HCT116 (cell line): Measurements from ENCODE around the gene DYNC1LI1. TPM values are rescaled to one million over a fixed set of nuclear protein-coding genes. Genes with fewer than 3 reads are reported as not detected.

Experiments
- ATAC-seq: fragments of 200-7000 bp; cut with Tn5 transposase; 2 replicates; pipeline ENCODE4 v1.9.1; 2020; ENCODE audit warnings: mild to moderate bottlenecking, moderate library complexity
- BruUV-seq: library from RNA; stranded (reverse); fragments of 400-500 nt; replicated peaks from 2 replicates; lab custom pipeline; 2021; lab: Mats Ljungman, UMichigan
- CTCF ChIA-PET: fragments of 300-600 bp; sonication (Branson Sonifier 250); formaldehyde crosslinking; loops from one replicate; lab custom pipeline; 2021; ENCODE audit warnings: antibody characterized with exemption; lab: Charles Lee
- POLR2A ChIA-PET: fragments of 300-600, 350-600 bp; sonication (Branson Sonifier 250); formaldehyde crosslinking; loops from one replicate; lab custom pipeline; 2021; ENCODE audit warnings: antibody characterized with exemption; lab: Charles Lee
- RAD21 ChIA-PET, 2 experiments: fragments of 300-600 bp; sonication (Branson Sonifier 250); formaldehyde crosslinking; loops; one replicate each; lab custom pipeline; 2023; ENCODE audit warnings: low total read pairs in 2 of 2; ENCODE audit not compliant: uncharacterized antibody in 2 of 2, unreplicated experiment in 2 of 2, low non-redundant PET in 1 of 2; lab: Charles Lee
- DNase-seq: peaks from one replicate; pipeline ENCODE4 v3.0.0-alpha.2; 2010; ENCODE audit warnings: low read depth, low spot score
- H2AFZ ChIP-seq: fragments of 200-600 bp; shearing (Covaris generic), sonication (generic); 2 replicates; pipeline ENCODE4 v1.6.1; 2017; ENCODE audit warnings: low read depth, mixed run types, mixed read lengths, antibody characterized with exemption, low read length; ENCODE audit not compliant: poor library complexity, severe bottlenecking
- H3K27ac ChIP-seq: 2 replicates; pipeline ENCODE4 v1.5.1; 2012; ENCODE audit warnings: low read depth, low read length
- H3K27me3 ChIP-seq: fragments of 200-600 bp; sonication (generic); 2 replicates; pipeline ENCODE4 v1.6.1; 2016; ENCODE audit warnings: mixed run types, low read length, mixed read lengths; ENCODE audit not compliant: insufficient read depth
- H3K36me3 ChIP-seq, 2 experiments: fragments of 200-500 bp in 1 of 2; fragments of 200-600 bp in 1 of 2; sonication (Bioruptor generic) in 1 of 2; sonication (generic) in 1 of 2; 2 replicates each; pipeline versions ENCODE4 v1.5.1 to v1.6.1; 2014 to 2016; ENCODE audit warnings: low read length in 2 of 2, inconsistent platforms in 1 of 2, mixed read lengths in 1 of 2, mixed run types in 1 of 2; ENCODE audit not compliant: insufficient read depth in 2 of 2, control insufficient read depth in 1 of 2
- H3K4me1 ChIP-seq, 2 experiments: fragments of 200-600 bp in 1 of 2; sonication (generic) in 1 of 2; 2 replicates each; pipeline versions ENCODE4 v1.5.1 to v1.6.1; 2012 to 2017; ENCODE audit warnings: low read length in 2 of 2, inconsistent platforms in 1 of 2, mild to moderate bottlenecking in 1 of 2, mixed read lengths in 1 of 2, mixed run types in 1 of 2, moderate library complexity in 1 of 2; ENCODE audit not compliant: insufficient read depth in 2 of 2, control insufficient read depth in 1 of 2
- H3K4me2 ChIP-seq: fragments of 200-600 bp; sonication (generic); 2 replicates; pipeline ENCODE4 v1.6.1; 2017; ENCODE audit warnings: mixed run types, low read length, mixed read lengths
- H3K4me3 ChIP-seq, 2 experiments: fragments of 200-600 bp in 1 of 2; sonication (generic) in 1 of 2; replicated peaks in 1 of 2; 2 replicates each; pipeline ENCODE4 v1.5.1; 2011 to 2016; ENCODE audit warnings: low read length in 2 of 2, control low read depth in 1 of 2, low read depth in 1 of 2, mild to moderate bottlenecking in 1 of 2, mixed read lengths in 1 of 2, mixed run types in 1 of 2
- H3K79me2 ChIP-seq: fragments of 200-600 bp; sonication (generic); 2 replicates; pipeline ENCODE4 v1.6.1; 2017; ENCODE audit warnings: mild to moderate bottlenecking, mixed run types, low read length, moderate library complexity, mixed read lengths; ENCODE audit not compliant: insufficient read depth
- H3K9ac ChIP-seq: fragments of 200-600 bp; sonication (generic); 2 replicates; pipeline ENCODE4 v1.6.1; 2016; ENCODE audit warnings: low read length, mixed read lengths
- H3K9me2 ChIP-seq: fragments of 200-600 bp; sonication (generic), shearing (Covaris generic); 2 replicates; pipeline ENCODE4 v1.6.1; 2017; ENCODE audit warnings: mixed run types, mild to moderate bottlenecking, moderate library complexity; ENCODE audit not compliant: insufficient read depth
- H3K9me3 ChIP-seq, 2 experiments: fragments of 200-500 bp in 1 of 2; fragments of 200-600 bp in 1 of 2; sonication (Bioruptor generic) in 1 of 2; sonication (generic) in 1 of 2; 2 replicates each; pipeline ENCODE4 v1.6.1; 2014 to 2017; ENCODE audit warnings: low read length in 2 of 2, mixed read lengths in 2 of 2, inconsistent platforms in 1 of 2, low read depth in 1 of 2, mild to moderate bottlenecking in 1 of 2, mixed run types in 1 of 2, moderate library complexity in 1 of 2; ENCODE audit not compliant: control insufficient read depth in 1 of 2, insufficient read depth in 1 of 2
- H4K20me1 ChIP-seq: fragments of 200-600 bp; sonication (generic), shearing (Covaris generic); 2 replicates; pipeline ENCODE4 v1.6.1; 2017; ENCODE audit warnings: mixed run types, mild to moderate bottlenecking, moderate library complexity; ENCODE audit not compliant: insufficient read depth
- CBX3 ChIP-seq: IDR thresholded peaks from 2 replicates; pipeline ENCODE4 v1.6.1; 2012; ENCODE audit warnings: low read depth
- CEBPB ChIP-seq: IDR thresholded peaks from 2 replicates; pipeline ENCODE4 v1.6.1; 2012; ENCODE audit warnings: low read depth
- CTCF ChIP-seq, 3 experiments: fragments of 200-600 bp in 1 of 3; sonication (generic) in 1 of 3; IDR thresholded peaks in 2 of 3; conservative IDR thresholded peaks in 1 of 3; 2 replicates each; pipeline ENCODE4 v1.5.1; 2012 to 2017; ENCODE audit warnings: low read depth in 2 of 3, low read length in 2 of 3, antibody characterized with exemption in 1 of 3, borderline replicate concordance in 1 of 3, control low read depth in 1 of 3, mild to moderate bottlenecking in 1 of 3, mixed read lengths in 1 of 3, mixed run types in 1 of 3, moderate library complexity in 1 of 3; ENCODE audit not compliant: insufficient read depth in 1 of 3
- EGR1 ChIP-seq: IDR thresholded peaks from 2 replicates; pipeline ENCODE4 v1.6.1; 2012; ENCODE audit warnings: low read depth
- ELF1 ChIP-seq: IDR thresholded peaks from 2 replicates; pipeline ENCODE4 v1.6.1; 2012; ENCODE audit warnings: low read depth, borderline replicate concordance
- EZH2 ChIP-seq: fragments of 200-600 bp; sonication (generic); IDR thresholded peaks from 2 replicates; pipeline ENCODE4 v1.6.1; 2017; ENCODE audit warnings: antibody characterized with exemption, mixed run types
- EZH2phosphoT487 ChIP-seq: fragments of 200-600 bp; IDR thresholded peaks from 2 replicates; pipeline ENCODE4 v1.6.1; 2018; ENCODE audit warnings: antibody characterized with exemption, borderline replicate concordance
- FOSL1 ChIP-seq: IDR thresholded peaks from 2 replicates; pipeline ENCODE4 v1.6.1; 2012; ENCODE audit warnings: low read depth
- MAX ChIP-seq: IDR thresholded peaks from 2 replicates; pipeline ENCODE4 v1.6.1; 2012
- POLR2A ChIP-seq: IDR thresholded peaks from 2 replicates; pipeline ENCODE4 v1.7.0; 2011; ENCODE audit warnings: borderline replicate concordance; ENCODE audit not compliant: insufficient read depth, insufficient read length; ENCODE audit errors: extremely low read depth
- POLR2AphosphoS5 ChIP-seq: IDR thresholded peaks from 2 replicates; pipeline ENCODE4 v1.6.1; 2011; ENCODE audit warnings: mild to moderate bottlenecking, low read depth, low read length, moderate library complexity
- RAD21 ChIP-seq: IDR thresholded peaks from 2 replicates; pipeline ENCODE4 v1.6.1; 2012; ENCODE audit warnings: low read depth, mild to moderate bottlenecking
- REST ChIP-seq: IDR thresholded peaks from 2 replicates; pipeline ENCODE4 v1.6.1; 2012; ENCODE audit warnings: low read depth
- SP1 ChIP-seq: IDR thresholded peaks from 2 replicates; pipeline ENCODE4 v1.6.1; 2012; ENCODE audit warnings: low read depth
- TCF7L2 ChIP-seq: IDR thresholded peaks from 2 replicates; pipeline ENCODE4 v1.7.0; 2011; ENCODE audit warnings: borderline replicate concordance, inconsistent platforms; ENCODE audit not compliant: insufficient read depth, insufficient read length; ENCODE audit errors: extremely low read depth
- YY1 ChIP-seq: IDR thresholded peaks from 2 replicates; pipeline ENCODE4 v1.6.1; 2011; ENCODE audit warnings: low read length, low read depth, moderate library complexity, mild to moderate bottlenecking; ENCODE audit not compliant: insufficient replicate concordance; ENCODE audit errors: extremely low read depth
- ZBTB33 ChIP-seq: IDR thresholded peaks from 2 replicates; pipeline ENCODE4 v1.6.1; 2011; ENCODE audit warnings: mild to moderate bottlenecking, low read length, moderate library complexity; ENCODE audit not compliant: insufficient replicate concordance; ENCODE audit errors: extremely low read depth
- ZFX ChIP-seq: fragments of 450-650 bp; IDR thresholded peaks from 2 replicates; pipeline ENCODE4 v1.6.1; 2017
- ZNF274 ChIP-seq: fragments of 200-500 bp; sonication (Bioruptor generic); IDR thresholded peaks from 2 replicates; pipeline ENCODE4 v1.6.1; 2014; ENCODE audit warnings: mild to moderate bottlenecking, low read depth, low read length, inconsistent platforms
- intact Hi-C: fragments of 100-400 bp; cut with micrococcal nuclease; formaldehyde crosslinking; loops from 2 replicates; pipeline ENCODE4 v1.10.0; 2022
- total RNA-seq: library from RNA; stranded (reverse); gene quantifications from one replicate; pipeline ENCODE4 v1.2.1, GENCODE V29; 2021; ENCODE audit not compliant: unreplicated experiment

DYNC1LI1 gene
- total RNA-seq, 1 experiment from 2014 or later, result 39.4 TPM

GRCh38 chr3:32606960-32607359, 36.3 kb upstream of the DYNC1LI1 start (continued):
- TF ChIP-seq SP1 (no peak), EZH2phosphoT487 (no peak)
- TF ChIP-seq, all 23 proteins: peak for 0

GRCh38 chr3:32606277-32606676, 35.6 kb upstream of the DYNC1LI1 start:
- no peak overlapping the region for H3K4me3 ChIP-seq
- CTCF ChIA-PET, result no interaction called here
- TF ChIP-seq EZH2phosphoT487 (no peak), CBX3 (no peak), TCF7L2 (no peak), RAD21 (no peak), ZNF274 (no peak), EZH2 (no peak), YY1 (no peak), ELF1 (no peak), MAX (no peak), FOSL1 (no peak), SP1 (no peak), REST (no peak), POLR2AphosphoS5 (no peak), POLR2A (no peak), CTCF (IDR thresholded peaks at IDR 0.05 in 2 of 3, conservative IDR thresholded peaks at IDR 0.05 in 1 of 3; ENCODE audit: borderline replicate concordance in 1 of 3, insufficient read depth in 1 of 3, low read depth in 2 of 3, low read length in 2 of 3) (no peak), ZBTB33 (no peak), ZFX (no peak), CEBPB (no peak), EGR1 (no peak)

More at GRCh38 chr3:32606277-32606676, 35.6 kb upstream of the DYNC1LI1 start:
- no TSS peak for BruUV-seq
- Histone ChIP-seq H3K9me2 (no peaks in the 10 kb centered on the region), H3K27ac (no peak overlapping the region), H2AFZ (no peak overlapping the region), H3K9me3 (no peaks in the 10 kb centered on the region), H3K27me3 (no peaks in the 10 kb centered on the region), H3K36me3 (no peaks in the 10 kb centered on the region), H3K4me2 (no peak overlapping the region), H3K9ac (no peak overlapping the region), H3K4me1 (no peaks in the 10 kb centered on the region), H3K79me2 (no peaks in the 10 kb centered on the region), H4K20me1 (no peaks in the 10 kb centered on the region)
- ATAC-seq (no peak), DNase-seq (no peak)
- POLR2A ChIA-PET, result no interaction called here
- RAD21 ChIA-PET, result no interaction called here
- intact Hi-C loops, result no loop called here
